Measurements from ENCODE around the gene SMURF1.
"Not testable (repeated sequence)": the region's sequence is repeated elsewhere in the genome, so short reads cannot be mapped to it uniquely, and the experiment has no call there.

SMURF1 gene

DNA sequence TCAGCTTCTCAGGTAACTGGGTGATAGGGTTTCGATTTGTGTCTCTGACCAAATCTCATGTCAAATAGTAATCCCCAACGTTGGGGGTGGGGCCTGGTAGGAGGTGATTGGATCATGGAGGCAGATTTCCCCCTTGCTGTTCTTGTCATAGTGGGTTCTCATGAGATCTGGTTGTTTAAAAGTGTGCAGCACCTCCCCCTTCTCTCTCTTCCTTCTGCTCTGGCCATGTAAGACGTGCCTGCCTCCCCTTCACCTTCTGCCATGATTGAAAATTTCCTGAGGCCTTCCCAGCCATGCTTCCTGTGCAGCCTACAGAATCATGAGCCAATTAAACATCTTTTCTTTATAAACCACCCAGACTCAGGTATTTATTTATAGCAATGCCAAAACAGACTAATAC is 21.9 kb upstream of the SMURF1 start:
- TF ChIP-seq, protein P1, sequence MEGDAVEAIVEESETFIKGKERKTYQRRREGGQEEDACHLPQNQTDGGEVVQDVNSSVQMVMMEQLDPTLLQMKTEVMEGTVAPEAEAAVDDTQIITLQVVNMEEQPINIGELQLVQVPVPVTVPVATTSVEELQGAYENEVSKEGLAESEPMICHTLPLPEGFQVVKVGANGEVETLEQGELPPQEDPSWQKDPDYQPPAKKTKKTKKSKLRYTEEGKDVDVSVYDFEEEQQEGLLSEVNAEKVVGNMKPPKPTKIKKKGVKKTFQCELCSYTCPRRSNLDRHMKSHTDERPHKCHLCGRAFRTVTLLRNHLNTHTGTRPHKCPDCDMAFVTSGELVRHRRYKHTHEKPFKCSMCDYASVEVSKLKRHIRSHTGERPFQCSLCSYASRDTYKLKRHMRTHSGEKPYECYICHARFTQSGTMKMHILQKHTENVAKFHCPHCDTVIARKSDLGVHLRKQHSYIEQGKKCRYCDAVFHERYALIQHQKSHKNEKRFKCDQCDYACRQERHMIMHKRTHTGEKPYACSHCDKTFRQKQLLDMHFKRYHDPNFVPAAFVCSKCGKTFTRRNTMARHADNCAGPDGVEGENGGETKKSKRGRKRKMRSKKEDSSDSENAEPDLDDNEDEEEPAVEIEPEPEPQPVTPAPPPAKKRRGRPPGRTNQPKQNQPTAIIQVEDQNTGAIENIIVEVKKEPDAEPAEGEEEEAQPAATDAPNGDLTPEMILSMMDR (IDR thresholded peaks at IDR 0.05; ENCODE audit: low read depth, low read length), result no peak
- no peak overlapping the region for H3K4me3 ChIP-seq (ENCODE audit: low read depth, low read length)

GRCh38 chr7:99163669-99164068 is 19.8 kb upstream of the SMURF1 start:
- H3K4me3 ChIP-seq (ENCODE audit: low read depth, low read length), result not testable (repeated sequence)

DNA sequence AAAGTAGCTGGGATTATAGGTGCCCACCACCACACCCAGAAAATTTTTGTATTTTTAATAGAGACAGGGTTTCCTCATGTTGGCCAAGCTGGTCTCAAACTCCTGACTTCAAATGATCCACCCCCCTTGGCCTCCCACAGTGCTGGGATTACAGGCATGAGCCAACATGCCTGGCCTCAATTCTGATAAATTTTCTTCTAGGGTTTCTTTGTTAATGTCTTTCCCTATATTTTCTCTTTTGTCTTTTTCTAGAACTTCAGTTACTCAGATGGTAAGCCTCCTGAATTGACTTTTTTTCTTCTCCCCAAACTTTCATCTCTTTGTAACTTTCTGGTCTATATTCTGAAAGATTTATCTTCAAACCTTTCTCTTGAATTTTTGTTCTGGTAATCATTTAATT is 12.7 kb upstream of the SMURF1 start:
- TF ChIP-seq, protein P1 (IDR thresholded peaks at IDR 0.05; ENCODE audit: low read depth, low read length), result no peak

GRCh38 chr7:99155211-99155610 is 11.3 kb upstream of the SMURF1 start:
- no peak overlapping the region for H3K4me3 ChIP-seq (ENCODE audit: low read depth, low read length)

More for the DNA sequence above, 12.7 kb upstream of the SMURF1 start:
- no peak overlapping the region for H3K4me3 ChIP-seq (ENCODE audit: low read depth, low read length)

GRCh38 chr7:99146979-99147378 is 3.1 kb upstream of the SMURF1 start:
- TF ChIP-seq, protein P1 (IDR thresholded peaks at IDR 0.05; ENCODE audit: low read depth, low read length), result no peak

More at GRCh38 chr7:99155211-99155610, 11.3 kb upstream of the SMURF1 start:
- TF ChIP-seq, protein P1 (IDR thresholded peaks at IDR 0.05; ENCODE audit: low read depth, low read length), result no peak

DNA sequence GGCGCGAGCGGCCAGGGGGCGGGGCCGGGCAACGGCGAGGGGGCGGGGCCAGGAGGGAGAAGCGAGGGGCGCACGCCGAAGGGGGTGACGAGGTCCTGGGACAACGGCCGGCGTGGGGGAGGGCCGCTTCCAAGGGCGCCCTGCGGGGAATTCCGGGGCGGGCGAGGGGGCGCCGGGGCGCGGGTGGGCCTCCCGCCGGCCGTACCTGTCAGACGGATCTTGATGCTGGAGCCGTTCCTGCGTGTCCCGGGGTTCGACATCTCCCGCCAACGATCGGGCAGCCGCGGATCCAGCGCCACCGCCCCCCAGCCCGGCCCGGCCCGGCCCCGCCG is 421 bp downstream of the SMURF1 start:
- H3K4me3 ChIP-seq (ENCODE audit: low read depth, low read length), result peak overlapping the region; percentile 69
- TF ChIP-seq, protein P1 (IDR thresholded peaks at IDR 0.05; ENCODE audit: low read depth, low read length), result no peak

More at GRCh38 chr7:99146979-99147378, 3.1 kb upstream of the SMURF1 start:
- H3K4me3 ChIP-seq (ENCODE audit: low read depth, low read length), result no peak overlapping the region

DNA sequence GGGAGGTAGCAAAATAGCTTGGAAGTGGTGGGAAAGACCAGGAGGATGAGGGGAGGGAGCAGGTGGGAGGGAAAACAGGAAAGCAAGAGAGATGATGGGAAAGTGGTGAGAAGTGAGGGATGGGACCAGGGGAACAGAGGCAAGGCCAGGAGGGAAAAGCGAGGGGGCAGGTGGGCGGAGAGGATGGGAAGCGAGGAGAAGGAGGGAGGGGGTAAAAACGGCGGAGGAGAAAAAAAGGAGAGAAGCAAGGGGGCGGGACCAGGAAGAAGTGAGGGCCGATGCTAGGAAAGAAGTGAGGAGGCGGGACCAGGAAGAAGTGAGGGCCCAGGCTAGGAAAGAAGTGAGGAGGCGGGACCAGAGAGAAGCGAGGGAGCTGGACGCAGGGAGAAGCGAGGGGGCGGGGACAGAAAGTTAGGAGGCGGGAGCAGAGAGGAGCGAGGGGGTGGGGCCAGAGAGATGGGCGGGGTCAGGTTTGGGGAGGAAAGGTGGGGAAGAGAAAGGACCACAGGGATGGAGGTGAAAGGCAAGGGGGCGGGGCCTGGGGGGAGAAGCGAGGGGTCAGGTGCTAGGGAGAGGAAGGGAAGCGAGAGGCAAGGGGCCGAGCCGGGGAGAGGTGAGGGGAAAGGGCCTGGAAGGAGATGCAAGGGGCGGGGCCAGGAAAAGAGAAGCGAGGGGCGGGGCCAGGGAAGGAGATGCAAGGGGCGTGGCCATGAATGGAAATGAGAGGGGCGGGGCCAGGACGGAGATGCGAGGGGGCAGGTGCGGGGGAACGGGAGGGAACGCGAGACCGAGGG is 984 bp downstream of the SMURF1 start:
- H3K4me3 ChIP-seq (ENCODE audit: low read depth, low read length), result peak overlapping the region; percentile 69
- TF ChIP-seq, protein P1 (IDR thresholded peaks at IDR 0.05; ENCODE audit: low read depth, low read length), result no peak

Measured in WI38 (cell line).